T-cell (primary cell): ENCODE measurements around the gene BZW2. TPM values are rescaled to one million over a fixed set of nuclear protein-coding genes. Genes with fewer than 3 reads are reported as not detected.

Source experiments
- ATAC-seq, 4 experiments: fragments of 200-7000 bp in 3 of 4; fragments of 150-1000 bp in 1 of 4; cut with Tn5 transposase; replicated peaks in 1 of 4; 1 replicate in 3 of 4; 2 replicates in 1 of 4; pipeline ENCODE4 v1.10.0; 2021; ENCODE audit warnings: moderate library complexity in 3 of 4, mild to moderate bottlenecking in 2 of 4, moderate number of reproducible peaks in 1 of 4
- CTCF ChIA-PET, 2 donors: fragments of 300-600 bp; sonication (Branson Sonifier 250); formaldehyde crosslinking; loops; one replicate each; lab custom pipeline; 2022; ENCODE audit warnings: antibody characterized with exemption in 2 of 2; lab: Charles Lee
- POLR2A ChIA-PET, 2 donors: fragments of 300-600 bp; sonication (Branson Sonifier 250); formaldehyde crosslinking; loops; one replicate each; lab custom pipeline; 2022; ENCODE audit warnings: antibody characterized with exemption in 2 of 2; lab: Charles Lee
- DNase-seq, 35 experiments: peaks; one replicate each; pipeline versions ENCODE4 v3.0.0 to v3.0.0-alpha.2; 2013 to 2023
- H3K27ac ChIP-seq: one replicate; pipeline ENCODE4 v1.5.1; 2013; ENCODE audit warnings: low read length
- H3K27me3 ChIP-seq, 2 experiments: replicated peaks in 1 of 2; 1 replicate in 1 of 2; 2 replicates in 1 of 2; pipeline versions ENCODE4 v1.6.1 to v1.7.0; 2013; ENCODE audit warnings: low read length in 1 of 2, mixed read lengths in 1 of 2; ENCODE audit not compliant: control insufficient read depth in 2 of 2, insufficient read depth in 2 of 2; ENCODE audit errors: extremely low read depth in 1 of 2
- H3K36me3 ChIP-seq, 2 donors: 1 replicate in 1 of 2; 2 replicates in 1 of 2; pipeline versions ENCODE4 v1.6.1 to v1.7.0; 2013; ENCODE audit warnings: low read length in 1 of 2; ENCODE audit not compliant: control insufficient read depth in 2 of 2, insufficient read depth in 1 of 2; ENCODE audit errors: extremely low read depth in 1 of 2
- H3K4me1 ChIP-seq, 2 experiments: 1 replicate in 1 of 2; 2 replicates in 1 of 2; pipeline versions ENCODE4 v1.6.1 to v1.7.0; 2013; ENCODE audit warnings: low read length in 2 of 2, mixed read lengths in 1 of 2; ENCODE audit not compliant: insufficient read depth in 2 of 2, control insufficient read depth in 1 of 2; ENCODE audit errors: extremely low read depth in 1 of 2
- H3K4me3 ChIP-seq, 2 donors: 1 replicate in 1 of 2; 2 replicates in 1 of 2; pipeline versions ENCODE4 v1.5.1 to v1.7.0; 2013; ENCODE audit warnings: mild to moderate bottlenecking in 2 of 2, low read length in 1 of 2, moderate library complexity in 1 of 2; ENCODE audit not compliant: control insufficient read depth in 1 of 2; ENCODE audit errors: extremely low read depth in 1 of 2
- H3K9me3 ChIP-seq: 2 replicates; pipeline ENCODE4 v1.7.0; 2013
- H3K27ac Mint-ChIP-seq, 2 donors: one replicate each; pipeline ENCODE4 v1.8.0; 2020 to 2021; ENCODE audit warnings: mild to moderate bottlenecking in 2 of 2, mixed read lengths in 2 of 2
- H3K27me3 Mint-ChIP-seq, 2 donors: one replicate each; pipeline ENCODE4 v1.8.0; 2021 to 2022; ENCODE audit warnings: mixed read lengths in 2 of 2
- H3K36me3 Mint-ChIP-seq: one replicate; pipeline ENCODE4 v1.8.0; 2021; ENCODE audit warnings: mixed read lengths
- H3K4me1 Mint-ChIP-seq, 3 donors: one replicate each; pipeline ENCODE4 v1.8.0; 2020 to 2022; ENCODE audit warnings: mixed read lengths in 3 of 3, mild to moderate bottlenecking in 1 of 3
- H3K4me3 Mint-ChIP-seq, 3 donors: one replicate each; pipeline ENCODE4 v1.8.0; 2020 to 2022; ENCODE audit warnings: mild to moderate bottlenecking in 3 of 3, mixed read lengths in 3 of 3, moderate library complexity in 3 of 3
- H3K9me3 Mint-ChIP-seq, 3 donors: one replicate each; pipeline ENCODE4 v1.8.0; 2020 to 2022; ENCODE audit warnings: mixed read lengths in 3 of 3
- WGBS: methylation state at CpG from one replicate; pipeline ENCODE4 v1.1.5; 2013; ENCODE audit warnings: missing lambda C conversion rate; ENCODE audit not compliant: insufficient coverage; 5-methylcytosine and 5-hydroxymethylcytosine counted together
- total RNA-seq, 35 experiments: library from RNA in 6 of 35; stranded (reverse) in 6 of 35; fragments of 120-200 nt in 1 of 35; gene quantifications; one replicate each; pipeline versions ENCODE4 v1.2.1 to v1.2.4 and lab custom pipeline; 2013 to 2026

The BZW2 gene
- total RNA-seq, 5 donors from 2014 or later (not counting 1 experiment from before 2014, with no cell fraction given) = 22.1 to 35.1 (median 30.2) TPM

DNA sequence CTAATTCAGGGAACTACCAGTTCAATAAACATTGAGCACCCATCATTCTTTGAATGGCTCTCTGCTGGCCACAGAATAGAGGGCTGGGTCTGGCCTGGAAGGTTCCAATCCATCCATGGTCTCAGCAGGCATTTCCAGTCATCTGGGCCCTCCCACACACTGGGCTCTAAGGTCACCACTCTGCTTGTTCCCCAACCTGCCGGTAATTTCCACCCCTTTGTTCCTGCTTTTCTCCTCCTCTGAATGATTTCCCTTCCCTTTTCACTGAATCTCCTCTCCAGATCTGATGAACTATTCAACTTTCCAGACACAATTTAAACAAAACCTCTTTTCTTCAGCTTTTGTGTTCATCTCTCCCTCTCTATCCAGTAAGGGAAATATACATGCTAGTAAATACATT, 2.6 kb downstream of the BZW2 start:
- Histone ChIP-seq H3K4me3 (no peak overlapping the region), H3K27me3 (no peaks in the 10 kb centered on the region), H3K27ac (no peak overlapping the region), H3K4me1 (peaks cover 20 to 29% of the 10 kb centered on the region in 2 experiments), H3K36me3 (no peaks in the 10 kb centered on the region), H3K9me3 (no peaks in the 10 kb centered on the region)
- DNase-seq (no peak), ATAC-seq (no peak)
- no peaks in the 10 kb centered on the region for H3K9me3 Mint-ChIP-seq
- CTCF ChIA-PET = interaction anchor here in 1 of 2 donors (0.5 kb wide), 1 partner anchor 492 kb away, joined by 4 read pairs; no protein-coding TSS in a partner anchor
- no peaks in the 10 kb centered on the region for H3K27me3 Mint-ChIP-seq
- H3K4me3 Mint-ChIP-seq = peak overlapping the region; percentile 4 to 9 (median 9)
- POLR2A ChIA-PET = no interaction called here
- no peak overlapping the region for H3K27ac Mint-ChIP-seq
- WGBS = 83% methylated on average over 1 of the region's 1 CpG
- H3K36me3 Mint-ChIP-seq = no peaks in the 10 kb centered on the region
- H3K4me1 Mint-ChIP-seq = peaks cover 74 to 87% (median 76%) of the 10 kb centered on the region in 3 donors

DNA sequence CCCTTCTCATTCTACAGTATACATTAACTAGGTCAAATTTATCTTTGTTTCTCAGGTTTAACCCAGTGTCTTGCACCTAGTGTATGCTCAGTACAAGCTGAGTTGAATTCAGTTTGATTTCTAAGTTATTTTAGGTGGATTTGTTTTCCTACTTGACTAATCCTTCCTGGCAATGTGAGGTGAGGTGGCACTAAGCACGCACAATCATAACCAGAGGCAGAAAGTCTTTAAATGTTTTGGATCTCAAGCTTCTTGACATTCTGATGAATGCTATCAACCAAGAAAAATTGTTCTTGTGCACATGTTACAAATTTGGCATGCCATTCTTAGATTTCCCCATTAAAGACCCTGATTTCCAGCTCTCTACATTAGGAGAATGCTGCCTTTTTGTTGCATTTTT, 3.2 kb downstream of the BZW2 start:
- Mint-ChIP-seq H3K36me3 (no peaks in the 10 kb centered on the region), H3K9me3 (no peaks in the 10 kb centered on the region), H3K4me1 (peaks cover 69 to 83% (median 72%) of the 10 kb centered on the region in 3 donors), H3K27ac (no peak overlapping the region), H3K27me3 (no peaks in the 10 kb centered on the region), H3K4me3 (peak overlapping the region in 1 of 3 donors; percentile 9)
- no peak for ATAC-seq
- H3K9me3 ChIP-seq = no peaks in the 10 kb centered on the region
- H3K27ac ChIP-seq = no peak overlapping the region
- no peak for DNase-seq
- peaks cover 14 to 29% of the 10 kb centered on the region in 2 experiments for H3K4me1 ChIP-seq
- ChIA-PET POLR2A (interaction anchor here in 1 of 2 donors (0.6 kb wide), 1 partner anchor 28 kb away, joined by 4 read pairs; no protein-coding TSS in a partner anchor), CTCF (no interaction called here)
- no peak overlapping the region for H3K4me3 ChIP-seq
- H3K36me3 ChIP-seq = no peaks in the 10 kb centered on the region
- WGBS = no CpG with 5 or more reads among the region's 1 CpG
- H3K27me3 ChIP-seq = no peaks in the 10 kb centered on the region

DNA sequence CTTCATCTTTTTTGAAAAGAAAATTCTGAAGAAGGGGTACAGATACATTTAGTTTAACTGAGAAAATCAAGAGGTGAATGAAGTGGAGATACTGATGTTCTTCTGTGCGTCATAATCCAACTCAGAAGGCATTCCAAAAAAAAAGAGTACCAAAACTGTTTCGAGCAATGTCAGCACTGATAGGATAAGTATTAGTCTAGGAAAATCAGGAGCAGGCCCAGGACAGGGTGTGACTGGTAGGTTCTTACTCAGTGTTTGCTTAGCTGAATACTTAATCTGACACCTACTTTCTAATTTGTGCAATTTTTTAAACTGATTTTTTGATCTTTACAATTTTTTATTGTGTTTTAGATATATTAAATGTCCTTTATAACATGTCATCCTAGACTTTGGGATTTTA, 4.3 kb downstream of the BZW2 start:
- peaks cover 65 to 81% (median 69%) of the 10 kb centered on the region in 3 donors for H3K4me1 Mint-ChIP-seq
- no peak for ATAC-seq
- no peaks in the 10 kb centered on the region for H3K36me3 ChIP-seq
- no peaks in the 10 kb centered on the region for H3K27me3 ChIP-seq
- H3K4me3 Mint-ChIP-seq = no peak overlapping the region
- ChIA-PET CTCF (no interaction called here), POLR2A (no interaction called here)
- no peak overlapping the region for H3K27ac Mint-ChIP-seq
- WGBS = no CpG with 5 or more reads among the region's 2 CpGs
- no peak for DNase-seq
- H3K27ac ChIP-seq = no peak overlapping the region
- H3K9me3 Mint-ChIP-seq = no peaks in the 10 kb centered on the region
- no peaks in the 10 kb centered on the region for H3K27me3 Mint-ChIP-seq
- peaks cover 9 to 27% of the 10 kb centered on the region in 2 experiments for H3K4me1 ChIP-seq
- no peaks in the 10 kb centered on the region for H3K36me3 Mint-ChIP-seq
- no peaks in the 10 kb centered on the region for H3K9me3 ChIP-seq
- no peak overlapping the region for H3K4me3 ChIP-seq

DNA sequence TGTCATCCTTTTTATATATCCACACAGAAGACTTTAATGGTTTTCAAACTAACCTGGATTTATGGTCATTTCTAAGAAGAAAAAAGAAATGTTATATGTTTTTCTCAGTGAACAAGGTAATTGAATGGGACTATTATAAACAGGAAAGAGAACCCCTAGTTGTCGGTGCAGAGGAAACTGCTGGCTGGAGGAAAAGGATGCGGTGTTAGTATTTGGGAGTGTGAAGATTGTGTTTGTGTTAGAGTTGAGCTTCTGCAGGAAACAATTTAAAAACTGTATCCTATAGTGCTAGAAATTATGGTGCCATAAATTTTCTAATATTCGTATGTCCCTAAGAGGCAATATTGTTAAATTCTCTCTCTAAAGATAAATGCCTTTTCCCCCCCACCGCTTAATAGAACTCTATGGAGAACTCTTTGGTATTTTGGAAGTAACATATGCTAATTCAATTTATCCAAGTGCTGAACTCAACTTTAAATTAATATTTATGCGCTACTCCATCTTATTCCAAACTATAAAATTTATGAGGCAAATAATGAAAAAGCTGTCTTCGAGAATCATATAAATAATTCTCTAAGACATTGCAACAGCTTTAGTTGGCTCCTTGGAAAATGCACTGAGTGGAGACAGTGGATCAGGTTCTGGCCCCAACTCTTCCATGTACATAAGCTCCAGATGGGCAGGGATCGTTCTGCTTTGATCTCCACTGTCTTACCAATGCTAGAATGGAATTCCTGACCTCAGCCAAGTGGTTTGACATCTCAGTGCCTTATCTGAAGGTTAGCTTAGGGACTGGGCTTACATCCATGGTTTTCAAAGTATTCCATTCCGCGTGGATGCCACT, 5.6 kb downstream of the BZW2 start:
- Histone ChIP-seq H3K36me3 (no peaks in the 10 kb centered on the region), H3K9me3 (no peaks in the 10 kb centered on the region), H3K4me1 (peaks cover 9 to 27% of the 10 kb centered on the region in 2 experiments), H3K27ac (no peak overlapping the region), H3K4me3 (no peak overlapping the region), H3K27me3 (no peaks in the 10 kb centered on the region)
- ATAC-seq = peak in 2 of 4 experiments; percentile 32 to 40
- no peak overlapping the region for H3K27ac Mint-ChIP-seq
- H3K36me3 Mint-ChIP-seq = peaks cover 1% of the 10 kb centered on the region
- 80% methylated on average over 4 of the region's 9 CpGs for WGBS
- H3K4me3 Mint-ChIP-seq = peak overlapping the region in 1 of 3 donors; percentile 13
- H3K4me1 Mint-ChIP-seq = peaks cover 71 to 82% (median 73%) of the 10 kb centered on the region in 3 donors
- no peaks in the 10 kb centered on the region for H3K9me3 Mint-ChIP-seq
- no peaks in the 10 kb centered on the region for H3K27me3 Mint-ChIP-seq
- POLR2A ChIA-PET = no interaction called here
- DNase-seq = no peak
- CTCF ChIA-PET = no interaction called here

DNA sequence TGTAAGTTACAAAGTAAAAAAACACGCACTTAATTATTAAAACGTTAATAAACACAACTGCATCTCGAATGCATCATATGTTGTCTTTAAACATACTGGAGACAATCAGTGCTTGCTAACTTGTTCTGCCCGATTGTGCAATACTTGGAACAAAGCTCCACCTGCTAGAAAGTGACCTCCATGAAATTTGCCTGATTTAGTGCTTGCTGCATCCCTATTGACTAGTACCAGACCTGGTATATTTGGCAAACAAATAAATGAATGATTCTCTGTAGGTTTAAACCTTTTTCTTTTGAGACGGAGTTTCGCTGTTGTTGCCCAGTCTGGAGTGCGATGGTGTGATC, 6.2 kb downstream of the BZW2 start:
- H3K27me3 Mint-ChIP-seq = no peaks in the 10 kb centered on the region
- CTCF ChIA-PET = no interaction called here
- Histone ChIP-seq H3K36me3 (no peaks in the 10 kb centered on the region), H3K27ac (no peak overlapping the region), H3K4me3 (no peak overlapping the region), H3K9me3 (no peaks in the 10 kb centered on the region), H3K4me1 (peaks cover 9 to 23% of the 10 kb centered on the region in 2 experiments), H3K27me3 (no peaks in the 10 kb centered on the region)
- H3K4me3 Mint-ChIP-seq = no peak overlapping the region
- WGBS = 100% methylated on average over 6 of the region's 7 CpGs
- H3K9me3 Mint-ChIP-seq = no peaks in the 10 kb centered on the region
- H3K36me3 Mint-ChIP-seq = peaks cover 5% of the 10 kb centered on the region
- POLR2A ChIA-PET = no interaction called here
- no peak overlapping the region for H3K27ac Mint-ChIP-seq
- no peak for DNase-seq
- no peak for ATAC-seq
- peaks cover 68 to 81% (median 70%) of the 10 kb centered on the region in 3 donors for H3K4me1 Mint-ChIP-seq

DNA sequence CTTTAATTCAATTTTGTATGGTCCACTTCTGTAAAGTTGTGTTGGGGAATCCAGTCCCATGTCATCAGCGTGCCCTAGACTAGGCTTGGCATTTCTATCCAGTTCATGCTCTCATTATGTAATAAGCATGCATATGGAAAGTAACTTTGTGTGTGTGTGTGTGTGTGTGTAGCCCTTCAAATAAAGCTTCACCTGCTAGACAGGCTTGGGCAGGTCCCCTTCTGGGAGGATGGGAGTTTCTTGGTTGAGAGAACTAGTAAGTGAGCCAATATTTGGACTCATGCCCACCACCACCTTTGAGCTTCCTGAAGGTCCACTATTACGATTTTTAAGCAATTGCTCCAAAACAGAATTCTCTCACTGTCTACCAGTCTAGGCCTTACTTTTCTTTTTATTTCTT, 6.9 kb downstream of the BZW2 start:
- no peaks in the 10 kb centered on the region for H3K27me3 ChIP-seq
- Mint-ChIP-seq H3K9me3 (no peaks in the 10 kb centered on the region), H3K27me3 (no peaks in the 10 kb centered on the region), H3K4me3 (peak overlapping the region in 1 of 3 donors; percentile 16), H3K4me1 (peaks cover 68 to 81% (median 70%) of the 10 kb centered on the region in 3 donors), H3K27ac (no peak overlapping the region), H3K36me3 (peaks cover 7% of the 10 kb centered on the region)
- ChIA-PET POLR2A (interaction anchor here in 1 of 2 donors (0.6 kb wide), 1 partner anchor 64 kb away, joined by 7 read pairs; no protein-coding TSS in a partner anchor), CTCF (no interaction called here)
- no peak for ATAC-seq
- no peaks in the 10 kb centered on the region for H3K9me3 ChIP-seq
- DNase-seq = no peak
- no peak overlapping the region for H3K4me3 ChIP-seq
- H3K4me1 ChIP-seq = peaks cover 7 to 16% of the 10 kb centered on the region in 2 experiments
- H3K27ac ChIP-seq = no peak overlapping the region
- 100% methylated on average over 2 of the region's 2 CpGs for WGBS
- H3K36me3 ChIP-seq = no peaks in the 10 kb centered on the region
